Suprapubic skin (tissue), 4 donors: Measurements from ENCODE around the gene MIA2. TPM values are rescaled to one million over a fixed set of nuclear protein-coding genes. Genes with fewer than 3 reads are reported as not detected.
"Not testable (repeated sequence)": the region's sequence is repeated elsewhere in the genome, so short reads cannot be mapped to it uniquely, and the experiment has no call there.

ENCODE experiments used
- DNase-seq, 2 donors: peaks; one replicate each; pipeline ENCODE4 v3.0.0-alpha.2; 2019; ENCODE audit warnings: low spot score in 2 of 2
- H3K27ac ChIP-seq: fragments of 200-600 bp; sonication (generic); one replicate; pipeline ENCODE4 v1.5.1; 2019
- H3K27me3 ChIP-seq: fragments of 200-600 bp; sonication (generic); one replicate; pipeline ENCODE4 v1.5.1; 2019
- H3K36me3 ChIP-seq: fragments of 200-600 bp; sonication (generic); one replicate; pipeline ENCODE4 v1.5.1; 2019
- H3K4me1 ChIP-seq: fragments of 200-600 bp; sonication (generic); one replicate; pipeline ENCODE4 v1.5.1; 2019
- H3K4me3 ChIP-seq: fragments of 200-600 bp; sonication (generic); one replicate; pipeline ENCODE4 v1.5.1; 2019; ENCODE audit warnings: mild to moderate bottlenecking
- H3K9me3 ChIP-seq: fragments of 200-600 bp; sonication (generic); one replicate; pipeline ENCODE4 v1.5.1; 2019
- CTCF ChIP-seq, 2 donors: fragments of 200-600 bp in 1 of 2; fragments of 450-650 bp in 1 of 2; sonication (generic) in 1 of 2; IDR thresholded peaks; one replicate each; pipeline ENCODE4 v1.5.1; 2016 to 2019; ENCODE audit warnings: antibody characterized with exemption in 2 of 2, mild to moderate bottlenecking in 1 of 2, moderate library complexity in 1 of 2
- EP300 ChIP-seq: sonication (generic); formaldehyde crosslinking; IDR thresholded peaks from one replicate; pipeline ENCODE4 v1.6.1; 2017; ENCODE audit warnings: antibody characterized with exemption
- POLR2A ChIP-seq, 2 donors: fragments of 450-650 bp; IDR thresholded peaks; one replicate each; pipeline ENCODE4 v1.6.1; 2017; ENCODE audit warnings: antibody characterized with exemption in 2 of 2, mild to moderate bottlenecking in 2 of 2, moderate library complexity in 2 of 2
- POLR2AphosphoS5 ChIP-seq, 3 donors: sonication (generic); formaldehyde crosslinking; IDR thresholded peaks; one replicate each; pipeline ENCODE4 v1.6.1; 2017; ENCODE audit warnings: antibody characterized with exemption in 3 of 3
- WGBS: methylation state at CpG from one replicate; pipeline ENCODE4 v1.1.5; 2018; 5-methylcytosine and 5-hydroxymethylcytosine counted together
- total RNA-seq, 4 donors: library from RNA; depleted of rRNA; stranded (reverse); fragments of >200 nt; gene quantifications; one replicate each; pipeline ENCODE4 v1.1.0, GENCODE V29; 2016

Gene MIA2
- total RNA-seq, 4 donors from 2014 or later: 15.3 to 19.4 (median 18.0) TPM

DNA sequence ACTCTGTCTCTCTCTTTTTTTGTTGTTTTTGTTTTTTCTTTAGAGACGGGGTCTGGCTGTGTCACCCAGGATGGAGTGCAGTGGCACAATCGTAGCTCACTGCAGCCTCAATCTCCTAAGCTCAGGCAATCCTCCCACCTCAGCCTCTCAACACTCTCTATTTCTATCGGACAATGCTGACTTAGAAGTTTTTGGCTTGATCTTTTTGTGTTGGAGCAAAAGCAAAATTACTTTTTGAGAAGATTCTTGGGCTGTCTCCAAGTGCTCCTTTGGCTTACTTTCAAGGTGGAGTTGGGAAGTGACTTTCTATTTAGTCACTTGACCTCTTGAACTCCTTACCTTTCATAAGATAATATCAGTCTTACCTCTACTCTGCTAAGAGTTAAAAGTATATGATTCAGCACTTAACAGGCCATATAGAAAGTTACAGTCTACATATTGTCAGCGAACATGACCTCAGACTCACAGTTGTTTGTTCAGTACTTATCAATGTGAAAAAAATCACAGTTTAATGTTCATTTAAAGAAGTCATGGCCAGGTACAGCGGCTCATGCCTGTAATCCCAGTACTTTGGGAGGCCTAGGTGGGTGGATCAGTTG lies 15.4 kb upstream of the MIA2 start:
- peaks cover 3% of the 10 kb centered on the region for H3K4me1 ChIP-seq
- WGBS: 57% methylated on average over 5 of the region's 5 CpGs
- H3K27me3 ChIP-seq: no peaks in the 10 kb centered on the region
- no peaks in the 10 kb centered on the region for H3K9me3 ChIP-seq
- no peaks in the 10 kb centered on the region for H3K36me3 ChIP-seq
- TF ChIP-seq POLR2AphosphoS5 (IDR thresholded peaks at IDR 0.05) (no peak), EP300 (no peak), POLR2A (IDR thresholded peaks at IDR 0.05) (no peak), CTCF (IDR thresholded peaks at IDR 0.05) (no peak)
- no peak for DNase-seq
- H3K4me3 ChIP-seq: no peak overlapping the region
- H3K27ac ChIP-seq: no peak overlapping the region

- H3K27ac ChIP-seq: no peak overlapping the region
- no peaks in the 10 kb centered on the region for H3K27me3 ChIP-seq
- peaks cover 3% of the 10 kb centered on the region for H3K4me1 ChIP-seq
- WGBS: 54% methylated on average over 3 of the region's 3 CpGs
- H3K4me3 ChIP-seq: no peak overlapping the region
- no peak for DNase-seq
- H3K9me3 ChIP-seq: no peaks in the 10 kb centered on the region
- H3K36me3 ChIP-seq: no peaks in the 10 kb centered on the region
- TF ChIP-seq CTCF (IDR thresholded peaks at IDR 0.05) (no peak), POLR2AphosphoS5 (IDR thresholded peaks at IDR 0.05) (no peak), POLR2A (IDR thresholded peaks at IDR 0.05) (no peak), EP300 (no peak)
These were observed 14.6 kb upstream of the MIA2 start for GRCh38 chr14:39219075-39219499.

DNA sequence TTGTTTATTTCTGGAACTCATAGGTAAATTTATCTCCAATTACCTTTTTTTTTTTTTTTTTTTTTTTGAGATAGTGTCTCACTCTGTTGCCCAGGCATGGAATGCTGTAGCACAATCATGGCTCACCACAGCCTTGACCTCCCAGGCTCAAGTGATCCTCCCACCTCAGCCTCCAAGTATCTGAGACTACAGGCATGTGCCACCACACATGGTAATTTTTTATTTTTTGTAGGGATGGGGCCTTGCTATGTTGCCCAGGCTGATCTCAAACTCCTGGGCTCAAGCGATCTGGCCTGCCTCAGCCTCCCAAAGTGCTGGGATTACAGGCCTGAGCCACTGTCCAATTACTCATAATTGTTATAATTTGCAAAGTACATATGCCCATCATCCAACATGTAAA lies 13.2 kb upstream of the MIA2 start:
- not testable (repeated sequence) for H3K9me3 ChIP-seq, H3K36me3 ChIP-seq, DNase-seq, H3K4me3 ChIP-seq, H3K4me1 ChIP-seq, H3K27me3 ChIP-seq, H3K27ac ChIP-seq
- WGBS: 88% methylated on average over 1 of the region's 1 CpG

DNA sequence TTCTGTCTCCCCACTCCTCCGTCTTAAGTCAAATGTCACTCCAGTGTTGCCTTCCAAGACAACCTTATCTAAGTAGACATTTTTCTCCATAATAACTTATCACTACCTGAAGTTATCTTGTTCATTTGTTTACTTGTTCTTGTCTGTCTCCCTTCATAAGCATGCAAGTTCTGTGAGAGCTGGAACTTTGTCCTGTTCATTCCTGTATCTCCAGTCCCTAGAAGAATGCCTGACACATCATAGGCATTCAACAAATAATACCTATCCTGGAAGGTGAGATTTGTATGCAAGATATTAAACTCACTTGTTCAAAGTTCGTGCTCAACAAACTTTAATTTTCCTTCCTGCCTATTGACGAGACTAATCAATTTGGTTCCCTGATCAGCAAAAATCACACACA lies 5.7 kb upstream of the MIA2 start:
- DNase-seq: no peak
- Histone ChIP-seq H3K27me3 (no peaks in the 10 kb centered on the region), H3K9me3 (no peaks in the 10 kb centered on the region), H3K36me3 (no peaks in the 10 kb centered on the region), H3K27ac (no peak overlapping the region), H3K4me1 (no peaks in the 10 kb centered on the region), H3K4me3 (no peak overlapping the region)
- 96% methylated on average over 3 of the region's 3 CpGs for WGBS
- TF ChIP-seq POLR2AphosphoS5 (IDR thresholded peaks at IDR 0.05) (no peak), EP300 (no peak), CTCF (IDR thresholded peaks at IDR 0.05) (no peak), POLR2A (IDR thresholded peaks at IDR 0.05) (no peak)

DNA sequence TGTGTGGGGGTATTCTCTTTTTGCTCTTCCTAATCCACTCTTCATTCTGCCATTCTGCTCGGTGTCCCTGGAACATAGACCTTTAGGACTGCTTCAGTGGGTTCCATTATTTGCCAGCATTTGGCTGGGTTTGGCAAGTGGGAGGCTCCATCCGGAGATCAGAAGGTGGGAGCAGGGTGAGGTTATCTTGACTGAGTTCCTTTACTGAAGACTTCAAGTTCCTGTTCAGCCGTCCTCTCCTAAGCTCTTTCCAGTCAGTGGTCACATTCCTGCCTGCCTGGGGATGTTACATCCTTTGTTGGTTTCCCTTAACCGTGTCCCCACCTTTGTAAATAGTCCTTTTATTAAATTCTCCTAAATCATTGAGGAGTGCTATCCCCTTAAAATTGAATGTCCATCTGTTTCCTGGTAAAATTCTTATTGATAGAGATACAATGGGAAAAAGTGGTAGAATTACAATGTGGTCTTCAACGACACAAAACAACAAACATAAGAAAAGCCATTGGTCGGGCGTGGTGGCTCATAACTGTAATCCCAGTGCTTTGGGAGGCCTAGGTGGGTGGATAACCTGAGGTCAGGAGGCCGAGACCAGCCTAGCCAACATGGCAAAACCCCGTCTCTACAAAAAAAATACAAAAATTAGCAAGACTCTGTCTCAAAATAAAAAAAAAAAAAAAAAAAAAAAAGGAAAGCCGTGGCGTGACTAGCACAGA lies 5.0 kb upstream of the MIA2 start:
- H3K4me1 ChIP-seq: no peaks in the 10 kb centered on the region
- 76% methylated on average over 11 of the region's 11 CpGs for WGBS
- no peaks in the 10 kb centered on the region for H3K27me3 ChIP-seq
- H3K36me3 ChIP-seq: no peaks in the 10 kb centered on the region
- no peak for DNase-seq
- no peaks in the 10 kb centered on the region for H3K9me3 ChIP-seq
- H3K27ac ChIP-seq: no peak overlapping the region
- TF ChIP-seq POLR2AphosphoS5 (IDR thresholded peaks at IDR 0.05) (no peak), POLR2A (IDR thresholded peaks at IDR 0.05) (no peak), CTCF (IDR thresholded peaks at IDR 0.05) (no peak), EP300 (no peak)
- H3K4me3 ChIP-seq: no peak overlapping the region
